Stomach (tissue), 4 donors: ENCODE data around the gene PRSS16.

ENCODE experiments used
- EP300 ChIP-seq: sonication (generic); formaldehyde crosslinking; IDR thresholded peaks from one replicate; pipeline ENCODE4 v1.6.1; 2017; ENCODE audit warnings: antibody characterized with exemption
- POLR2A ChIP-seq, 4 donors: fragments of 450-650 bp; IDR thresholded peaks; one replicate each; pipeline ENCODE4 v1.6.1; 2016; ENCODE audit warnings: antibody characterized with exemption in 4 of 4, control low read depth in 2 of 4, mild to moderate bottlenecking in 1 of 4, moderate library complexity in 1 of 4
- POLR2AphosphoS5 ChIP-seq, 3 donors: sonication (generic); formaldehyde crosslinking; IDR thresholded peaks; one replicate each; pipeline ENCODE4 v1.6.1; 2016; ENCODE audit warnings: antibody characterized with exemption in 3 of 3
- TF ChIP-seq, protein P1 (sequence below), 7 experiments: fragments of 450-650 bp in 4 of 7; fragments of 200-600 bp in 3 of 7; sonication (generic) in 3 of 7; IDR thresholded peaks; one replicate each; pipeline ENCODE4 v1.5.1; 2016 to 2019; ENCODE audit warnings: antibody characterized with exemption in 7 of 7, control low read depth in 2 of 7, mild to moderate bottlenecking in 1 of 7

DNA sequence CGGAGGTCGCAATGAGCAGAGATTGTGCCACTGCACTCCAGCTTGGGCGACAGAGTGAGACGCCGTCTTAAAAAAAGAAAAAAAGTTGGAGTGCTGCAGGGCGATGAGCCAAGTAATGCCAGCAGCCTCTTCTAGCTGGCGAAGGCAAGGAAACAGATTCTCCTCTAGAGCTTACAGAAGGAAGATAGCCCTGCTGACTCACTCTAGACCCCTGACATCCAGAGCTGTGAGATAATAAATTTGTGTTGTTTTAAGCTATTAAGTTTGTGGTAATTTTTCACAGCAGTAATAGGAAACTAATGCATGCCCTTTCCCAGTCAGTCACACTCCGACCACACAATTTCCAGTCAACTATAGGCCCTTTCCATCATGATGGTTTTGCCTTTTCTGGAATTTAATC lies 16.4 kb downstream of the PRSS16 start:
- TF ChIP-seq, protein P1, sequence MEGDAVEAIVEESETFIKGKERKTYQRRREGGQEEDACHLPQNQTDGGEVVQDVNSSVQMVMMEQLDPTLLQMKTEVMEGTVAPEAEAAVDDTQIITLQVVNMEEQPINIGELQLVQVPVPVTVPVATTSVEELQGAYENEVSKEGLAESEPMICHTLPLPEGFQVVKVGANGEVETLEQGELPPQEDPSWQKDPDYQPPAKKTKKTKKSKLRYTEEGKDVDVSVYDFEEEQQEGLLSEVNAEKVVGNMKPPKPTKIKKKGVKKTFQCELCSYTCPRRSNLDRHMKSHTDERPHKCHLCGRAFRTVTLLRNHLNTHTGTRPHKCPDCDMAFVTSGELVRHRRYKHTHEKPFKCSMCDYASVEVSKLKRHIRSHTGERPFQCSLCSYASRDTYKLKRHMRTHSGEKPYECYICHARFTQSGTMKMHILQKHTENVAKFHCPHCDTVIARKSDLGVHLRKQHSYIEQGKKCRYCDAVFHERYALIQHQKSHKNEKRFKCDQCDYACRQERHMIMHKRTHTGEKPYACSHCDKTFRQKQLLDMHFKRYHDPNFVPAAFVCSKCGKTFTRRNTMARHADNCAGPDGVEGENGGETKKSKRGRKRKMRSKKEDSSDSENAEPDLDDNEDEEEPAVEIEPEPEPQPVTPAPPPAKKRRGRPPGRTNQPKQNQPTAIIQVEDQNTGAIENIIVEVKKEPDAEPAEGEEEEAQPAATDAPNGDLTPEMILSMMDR (IDR thresholded peaks at IDR 0.05) = no peak
- TF ChIP-seq POLR2A (IDR thresholded peaks at IDR 0.05) (no peak), EP300 (no peak), POLR2AphosphoS5 (IDR thresholded peaks at IDR 0.05) (no peak)
